H1 (cell line): ENCODE measurements around the gene FCER2. TPM values are rescaled to one million over a fixed set of nuclear protein-coding genes. Genes with fewer than 3 reads are reported as not detected.

Source experiments
- CTCF ChIA-PET: fragments of 300-600 bp; sonication (Branson Sonifier 250); formaldehyde crosslinking; loops from one replicate; lab custom pipeline; 2021; ENCODE audit not compliant: partially characterized antibody; lab: Charles Lee
- POLR2A ChIA-PET: fragments of 300-600 bp; sonication (Branson Sonifier 250); formaldehyde crosslinking; loops from one replicate; lab custom pipeline; 2021; ENCODE audit warnings: inconsistent platforms; ENCODE audit not compliant: partially characterized antibody; lab: Charles Lee
- DNase-seq, 2 experiments: peaks; one replicate each; pipeline versions ENCODE4 v3.0.0 to v3.0.0-alpha.2; 2010 to 2022; ENCODE audit warnings: low spot score in 2 of 2, low read depth in 1 of 2, mixed read lengths in 1 of 2
- FAIRE-seq: peaks from 2 replicates; lab custom pipeline; 2011; peaks lifted over from hg19 to GRCh38; lab: Jason Lieb, UNC
- H2AFZ ChIP-seq: 2 replicates; pipeline ENCODE4 v1.8.1; 2012; ENCODE audit warnings: low read length, inconsistent platforms
- H2AK5ac ChIP-seq: 2 replicates; pipeline ENCODE4 v1.6.1; 2013; ENCODE audit warnings: low read depth, low read length
- H2BK120ac ChIP-seq: replicated peaks from 2 replicates; pipeline ENCODE3; 2013; ENCODE audit warnings: low read depth, low read length, inconsistent platforms
- H2BK12ac ChIP-seq: 2 replicates; pipeline ENCODE4 v1.6.1; 2013; ENCODE audit warnings: low read depth, low read length
- H2BK15ac ChIP-seq: 2 replicates; pipeline ENCODE4 v1.6.1; 2013; ENCODE audit warnings: low read length
- H2BK20ac ChIP-seq: 2 replicates; pipeline ENCODE4 v1.6.1; 2013; ENCODE audit warnings: low read length
- H2BK5ac ChIP-seq: 2 replicates; pipeline ENCODE4 v1.6.1; 2013; ENCODE audit warnings: low read depth, low read length
- H3K14ac ChIP-seq: 2 replicates; pipeline ENCODE4 v1.6.1; 2013; ENCODE audit warnings: inconsistent platforms; ENCODE audit not compliant: insufficient read length
- H3K18ac ChIP-seq: 2 replicates; pipeline ENCODE4 v1.6.1; 2013; ENCODE audit warnings: low read length; ENCODE audit errors: extremely low read depth
- H3K23ac ChIP-seq: 2 replicates; pipeline ENCODE4 v1.6.1; 2013; ENCODE audit warnings: inconsistent platforms; ENCODE audit not compliant: insufficient read length
- H3K23me2 ChIP-seq: 2 replicates; pipeline ENCODE4 v1.6.1; 2013; ENCODE audit warnings: low read depth, low read length
- H3K27ac ChIP-seq: 2 replicates; pipeline ENCODE4 v1.6.1; 2011; ENCODE audit warnings: low read depth, low read length, inconsistent platforms
- H3K27me3 ChIP-seq, 4 experiments: replicated peaks in 1 of 4; 1 replicate in 1 of 4; 2 replicates in 3 of 4; pipeline versions ENCODE4 v1.6.1 to v1.8.1; 2011 to 2013; ENCODE audit warnings: low read length in 3 of 4, mild to moderate bottlenecking in 3 of 4, inconsistent platforms in 2 of 4, mixed read lengths in 2 of 4, moderate library complexity in 1 of 4; ENCODE audit not compliant: control insufficient read depth in 3 of 4, insufficient read depth in 3 of 4; ENCODE audit errors: extremely low read depth in 1 of 4
- H3K36me3 ChIP-seq, 4 experiments: 2 replicates each; pipeline versions ENCODE4 v1.6.1 to v1.8.1; 2011 to 2013; ENCODE audit warnings: mild to moderate bottlenecking in 4 of 4, low read length in 3 of 4, moderate library complexity in 2 of 4, control low read depth in 1 of 4, inconsistent platforms in 1 of 4; ENCODE audit not compliant: insufficient read depth in 4 of 4, control insufficient read depth in 2 of 4
- H3K4ac ChIP-seq: replicated peaks from 2 replicates; pipeline ENCODE3; 2013; ENCODE audit warnings: low read length, low read depth, mixed read lengths, inconsistent platforms; ENCODE audit not compliant: insufficient read length
- H3K4me1 ChIP-seq, 4 experiments: replicated peaks in 1 of 4; 1 replicate in 1 of 4; 2 replicates in 3 of 4; pipeline versions ENCODE4 v1.6.1 to v1.8.1; 2011 to 2013; ENCODE audit warnings: low read length in 3 of 4, inconsistent platforms in 2 of 4, mixed read lengths in 1 of 4; ENCODE audit not compliant: insufficient read depth in 4 of 4, control insufficient read depth in 3 of 4
- H3K4me2 ChIP-seq, 2 experiments: 2 replicates each; pipeline versions ENCODE4 v1.6.1 to v1.8.1; 2011 to 2013; ENCODE audit warnings: low read depth in 2 of 2, low read length in 2 of 2, control low read depth in 1 of 2, inconsistent platforms in 1 of 2, mild to moderate bottlenecking in 1 of 2; ENCODE audit not compliant: insufficient read depth in 1 of 2
- H3K4me3 ChIP-seq, 4 experiments: fragments of 200-600, 300-600 bp in 1 of 4; sonication (generic), shearing (Covaris generic), sonication (Bioruptor Twin) in 1 of 4; 2 replicates each; pipeline versions ENCODE4 v1.5.1 to v1.8.1; 2011 to 2016; ENCODE audit warnings: low read length in 4 of 4, low read depth in 3 of 4, control low read depth in 2 of 4, inconsistent platforms in 2 of 4, mild to moderate bottlenecking in 2 of 4, mixed read lengths in 1 of 4, moderate library complexity in 1 of 4; ENCODE audit not compliant: insufficient read depth in 2 of 4; ENCODE audit errors: extremely low read depth in 1 of 4
- H3K56ac ChIP-seq: replicated peaks from 2 replicates; pipeline ENCODE3; 2013; ENCODE audit warnings: low read depth, mild to moderate bottlenecking, mixed read lengths, low read length, inconsistent platforms; ENCODE audit not compliant: insufficient read length
- H3K79me1 ChIP-seq: 2 replicates; pipeline ENCODE4 v1.6.1; 2013; ENCODE audit warnings: low read depth, low read length, control low read depth
- H3K79me2 ChIP-seq, 2 experiments: 2 replicates each; pipeline versions ENCODE4 v1.6.1 to v1.8.1; 2012 to 2013; ENCODE audit warnings: low read length in 2 of 2, mild to moderate bottlenecking in 2 of 2, inconsistent platforms in 1 of 2; ENCODE audit not compliant: insufficient read depth in 2 of 2, control insufficient read depth in 1 of 2
- H3K9ac ChIP-seq, 4 experiments: replicated peaks in 1 of 4; 1 replicate in 1 of 4; 2 replicates in 3 of 4; pipeline versions ENCODE4 v1.6.1 to v1.8.1; 2011 to 2013; ENCODE audit warnings: low read depth in 3 of 4, low read length in 3 of 4, control low read depth in 2 of 4, mild to moderate bottlenecking in 2 of 4, moderate library complexity in 2 of 4, inconsistent platforms in 1 of 4; ENCODE audit errors: extremely low read depth in 1 of 4
- H3K9me3 ChIP-seq, 2 experiments: 2 replicates each; pipeline versions ENCODE4 v1.6.1 to v1.8.1; 2012 to 2013; ENCODE audit warnings: mild to moderate bottlenecking in 2 of 2, moderate library complexity in 2 of 2, control low read depth in 1 of 2, inconsistent platforms in 1 of 2, low read depth in 1 of 2, low read length in 1 of 2, mixed read lengths in 1 of 2; ENCODE audit not compliant: insufficient read depth in 2 of 2
- H4K20me1 ChIP-seq, 2 experiments: replicated peaks in 1 of 2; 2 replicates each; pipeline versions ENCODE3 to v1.8.1; 2011 to 2013; ENCODE audit warnings: inconsistent platforms in 2 of 2, low read length in 2 of 2, mild to moderate bottlenecking in 1 of 2; ENCODE audit not compliant: insufficient read depth in 2 of 2, control insufficient read depth in 1 of 2
- H4K5ac ChIP-seq: 2 replicates; pipeline ENCODE4 v1.6.1; 2013; ENCODE audit warnings: low read length, low read depth, mixed read lengths, inconsistent platforms; ENCODE audit not compliant: insufficient read length
- H4K8ac ChIP-seq: 2 replicates; pipeline ENCODE4 v1.8.0; 2013; ENCODE audit warnings: mild to moderate bottlenecking, moderate library complexity, low read length, inconsistent platforms; ENCODE audit not compliant: insufficient read depth; ENCODE audit errors: extremely low read depth
- H4K91ac ChIP-seq: replicated peaks from 2 replicates; pipeline ENCODE3; 2013; ENCODE audit warnings: low read length, mixed read lengths, inconsistent platforms; ENCODE audit not compliant: insufficient read length
- E2F6 ChIP-seq: IDR thresholded peaks from 2 replicates; pipeline ENCODE4 v1.6.1; 2012; ENCODE audit warnings: inconsistent platforms
- SIX5 ChIP-seq: IDR thresholded peaks from 2 replicates; pipeline ENCODE4 v1.6.1; 2011; ENCODE audit warnings: mild to moderate bottlenecking, low read depth, low read length
- WGBS, 2 experiments: shearing (Covaris generic) in 1 of 2; methylation state at CpG; one replicate each; pipeline versions ENCODE4 v1.1.6 to v1.1.7; 2013 to 2015; ENCODE audit warnings: low lambda C conversion rate in 2 of 2, mixed read lengths in 2 of 2, inconsistent platforms in 1 of 2, low coverage in 1 of 2, missing lambda C conversion rate in 1 of 2; ENCODE audit not compliant: insufficient replicate concordance in 2 of 2, insufficient coverage in 1 of 2, insufficient read length in 1 of 2; ENCODE audit errors: extremely low coverage in 1 of 2, missing lambda C conversion rate in 1 of 2; 5-methylcytosine and 5-hydroxymethylcytosine counted together
- polyA plus RNA-seq, 7 experiments: library from polyadenylated mRNA; depleted of rRNA in 3 of 7; stranded (reverse) in 5 of 7; unstranded in 2 of 7; fragments of >200 nt in 5 of 7; fragments of 200-250 nt in 2 of 7; gene quantifications; 1 replicate in 5 of 7; 2 replicates in 1 of 7; 4 replicates in 1 of 7; pipeline versions ENCODE4 v1.2.1 to v1.2.3, GENCODE V29; 2011 to 2013; ENCODE audit warnings: missing spikeins in 2 of 7, mixed read lengths in 2 of 7
- total RNA-seq: library from RNA; stranded (reverse); fragmentation: NEBNext Ultra II Directional; extraction: Animal tissue kit (Norgen Biotek cat#: 25700); gene quantifications from 2 replicates; pipeline ENCODE4 v1.2.1, GENCODE V29; 2021

FCER2 gene
- total and polyA plus RNA-seq, 2 of the 8 experiments (the other 6 are each of a cell fraction or from before 2014, with no cell fraction given) = 0.67 TPM; not detected in 1

DNA sequence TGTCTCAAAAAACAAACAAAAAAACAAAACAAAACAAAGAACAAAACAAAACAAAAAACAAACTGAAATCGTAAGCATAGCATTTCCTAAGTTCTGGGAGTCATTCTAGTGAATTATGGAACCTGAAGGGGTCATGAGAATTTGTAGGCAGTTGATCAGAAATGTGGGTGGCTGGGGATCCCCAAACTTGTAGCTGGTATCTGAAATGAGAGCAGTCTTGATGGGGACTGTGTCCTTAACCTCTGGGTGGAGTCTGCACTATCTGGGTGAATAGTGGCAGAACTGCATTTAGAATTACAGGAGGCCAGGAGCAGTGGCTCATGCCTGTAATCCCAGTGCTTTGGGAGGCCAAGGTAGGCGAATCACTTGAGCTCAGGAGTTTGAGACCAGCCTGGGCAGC lies 23.9 kb upstream of the FCER2 start:
- ChIA-PET POLR2A (no interaction called here), CTCF (interaction anchor here (1.5 to 1.7 kb wide), 2 partner anchors 106 to 157 kb away, joined by 4 to 5 read pairs; no protein-coding TSS in a partner anchor)

More for the DNA sequence above, 23.9 kb upstream of the FCER2 start:
- H3K9me3 ChIP-seq = no peaks in the 10 kb centered on the region
- H3K4ac ChIP-seq = no peak overlapping the region
- H3K27ac ChIP-seq = no peak overlapping the region
- no peak overlapping the region for H3K4me2 ChIP-seq
- H3K36me3 ChIP-seq = no peaks in the 10 kb centered on the region
- no peak overlapping the region for H2AFZ ChIP-seq
- DNase-seq (no peak), FAIRE-seq (no peak)
- no peaks in the 10 kb centered on the region for H3K79me1 ChIP-seq
- TF ChIP-seq E2F6 (no peak), SIX5 (no peak)
- H3K18ac ChIP-seq = no peak overlapping the region
- no peak overlapping the region for H4K91ac ChIP-seq
- no peak overlapping the region for H4K8ac ChIP-seq
- no peak overlapping the region for H3K14ac ChIP-seq
- no peaks in the 10 kb centered on the region for H3K79me2 ChIP-seq
- H2BK20ac ChIP-seq = no peak overlapping the region
- H3K4me1 ChIP-seq = peaks cover 0 to 15% (median 9%) of the 10 kb centered on the region in 4 experiments; a peak in 6 of 7 replicates
- no peaks in the 10 kb centered on the region for H4K20me1 ChIP-seq
- no peak overlapping the region for H2BK5ac ChIP-seq
- H3K4me3 ChIP-seq = no peak overlapping the region
- H4K5ac ChIP-seq = no peak overlapping the region
- H3K23me2 ChIP-seq = peaks cover 10% of the 10 kb centered on the region; the same call in 1 of the 2 replicates
- no peak overlapping the region for H2BK12ac ChIP-seq
- H3K56ac ChIP-seq = no peak overlapping the region
- H3K23ac ChIP-seq = no peak overlapping the region
- no peak overlapping the region for H2BK15ac ChIP-seq
- peaks cover 20 to 33% (median 29%) of the 10 kb centered on the region in 4 experiments for H3K27me3 ChIP-seq
- 80% methylated on average over 2 of the region's 2 CpGs; no CpG with 5 or more reads in 1 of the 2 experiments for WGBS, 2 experiments
- H2AK5ac ChIP-seq = no peak overlapping the region
- H3K9ac ChIP-seq = no peak overlapping the region
- no peak overlapping the region for H2BK120ac ChIP-seq
